ENCODE measurements around the gene TPCN1.
"Not testable (repeated sequence)": the region's sequence is repeated elsewhere in the genome, so short reads cannot be mapped to it uniquely, and the experiment has no call there.

The TPCN1 gene

DNA sequence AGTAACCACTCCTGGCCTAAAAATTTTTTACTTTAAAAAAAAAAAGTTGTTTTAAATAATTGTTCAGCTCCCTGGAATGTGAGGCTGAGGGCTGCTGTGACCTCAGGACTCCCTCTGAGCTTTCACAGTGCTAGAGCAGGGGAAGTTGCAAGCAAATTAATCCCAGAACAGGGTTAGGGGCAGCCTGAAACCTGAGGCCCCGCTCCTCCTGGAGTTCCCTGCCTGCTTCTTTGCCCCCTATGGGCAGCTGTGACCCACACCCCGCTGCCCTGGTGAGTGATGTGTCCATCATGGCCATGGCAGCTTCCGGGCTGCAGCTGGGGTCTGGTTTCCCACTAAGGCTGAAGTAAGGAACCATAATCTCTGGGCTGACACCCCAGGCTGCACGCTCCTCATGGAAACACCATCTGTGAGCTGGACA is 26.3 kb upstream of the TPCN1 start:
- no peak for DNase-seq (ENCODE audit: low read depth, low spot score)
- no peak overlapping the region for H3K4me3 ChIP-seq (ENCODE audit: low read length)

DNA sequence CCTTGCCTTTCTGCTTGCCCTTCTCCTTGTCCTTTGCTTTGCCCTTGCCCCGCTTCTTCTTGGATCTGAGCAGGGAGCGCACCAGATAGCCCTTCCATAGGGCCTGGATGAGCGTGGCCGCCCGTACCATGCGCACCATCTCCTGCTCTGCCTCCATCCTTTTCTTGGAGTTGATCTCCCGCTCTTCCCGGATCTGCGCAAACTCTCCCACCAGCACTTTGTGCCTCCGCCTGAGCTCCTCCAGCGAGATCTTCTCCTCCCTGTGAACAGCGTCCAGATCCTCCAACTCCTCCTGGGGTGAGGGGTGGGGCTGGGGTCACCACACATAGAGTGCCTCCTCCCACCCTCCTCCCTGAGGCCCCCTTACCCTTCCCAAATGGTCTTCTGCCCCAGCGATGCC is 25.7 kb upstream of the TPCN1 start:
- H3K4me3 ChIP-seq (ENCODE audit: low read length): no peak overlapping the region
- no peak for DNase-seq (ENCODE audit: low read depth, low spot score)

DNA sequence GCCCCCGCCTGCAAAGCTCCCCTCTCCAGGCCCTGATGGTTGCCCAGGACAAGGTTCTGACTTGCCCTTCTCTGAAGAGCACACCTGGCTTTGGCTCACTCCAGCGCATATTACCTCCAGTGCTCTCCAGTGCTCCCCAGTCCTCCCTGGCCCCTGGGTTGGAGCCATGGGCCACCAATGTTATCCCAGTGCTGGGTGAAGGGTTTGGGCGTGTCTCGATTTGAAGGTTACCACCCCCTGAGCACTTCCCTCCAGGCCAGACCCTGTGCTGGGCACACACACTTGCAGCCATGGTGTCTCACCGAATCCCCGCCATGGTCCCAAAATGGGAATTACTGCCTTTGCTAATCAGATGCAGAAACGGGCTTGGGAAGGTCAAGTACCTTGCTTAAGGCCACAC is 24.7 kb upstream of the TPCN1 start:
- H3K4me3 ChIP-seq (ENCODE audit: low read length): no peak overlapping the region
- DNase-seq (ENCODE audit: low read depth, low spot score): no peak

DNA sequence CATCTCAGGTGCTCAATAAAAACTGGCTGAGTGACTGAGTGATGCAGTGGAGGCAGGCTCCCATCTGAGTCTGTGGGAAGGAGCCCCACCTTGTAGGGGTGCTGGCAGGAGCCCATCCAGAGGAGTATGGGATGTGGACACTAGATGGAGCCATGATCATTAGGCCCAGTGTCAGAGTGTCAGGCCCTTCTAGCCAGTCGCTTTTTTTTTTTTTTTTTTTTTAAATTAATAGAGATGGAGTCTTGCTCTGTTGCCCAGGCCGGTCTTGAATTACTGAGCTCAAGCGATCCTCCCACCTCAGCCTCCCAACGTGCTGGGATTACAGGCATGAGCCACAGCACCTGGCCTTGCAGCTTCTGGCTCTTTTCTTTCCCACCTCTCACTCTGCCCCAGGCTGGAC is 24.3 kb upstream of the TPCN1 start:
- peak; percentile 71 for DNase-seq (ENCODE audit: low read depth, low spot score)
- no peak overlapping the region for H3K4me3 ChIP-seq (ENCODE audit: low read length)

DNA sequence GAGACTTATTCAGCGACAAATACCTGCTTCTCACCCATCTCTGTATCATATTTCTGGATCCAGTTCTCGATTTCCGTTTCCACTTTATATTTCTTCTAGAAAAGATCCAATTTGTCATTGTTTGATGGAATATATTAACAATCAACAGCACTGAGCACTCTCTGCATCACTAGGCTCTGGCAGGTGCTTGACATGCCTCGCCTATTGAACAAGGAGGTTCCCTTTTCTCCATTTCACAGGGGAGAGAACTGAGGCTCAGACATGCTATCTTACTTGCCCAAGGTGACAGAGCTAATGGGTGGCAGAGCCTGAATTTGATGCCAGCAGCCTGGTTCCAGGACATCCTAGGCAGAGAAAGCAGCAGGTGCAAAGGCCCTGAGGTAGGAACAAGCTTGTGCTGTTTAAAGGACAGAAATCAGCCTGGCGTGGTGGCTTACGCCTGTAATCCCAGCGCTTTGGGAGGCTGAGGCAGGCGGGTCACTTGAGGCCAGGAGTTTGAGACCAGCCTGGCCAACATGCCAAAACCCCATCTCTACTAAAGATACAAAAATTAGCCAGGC is 23.7 kb upstream of the TPCN1 start:
- H3K4me3 ChIP-seq (ENCODE audit: low read length): no peak overlapping the region
- no peak for DNase-seq (ENCODE audit: low read depth, low spot score)

DNA sequence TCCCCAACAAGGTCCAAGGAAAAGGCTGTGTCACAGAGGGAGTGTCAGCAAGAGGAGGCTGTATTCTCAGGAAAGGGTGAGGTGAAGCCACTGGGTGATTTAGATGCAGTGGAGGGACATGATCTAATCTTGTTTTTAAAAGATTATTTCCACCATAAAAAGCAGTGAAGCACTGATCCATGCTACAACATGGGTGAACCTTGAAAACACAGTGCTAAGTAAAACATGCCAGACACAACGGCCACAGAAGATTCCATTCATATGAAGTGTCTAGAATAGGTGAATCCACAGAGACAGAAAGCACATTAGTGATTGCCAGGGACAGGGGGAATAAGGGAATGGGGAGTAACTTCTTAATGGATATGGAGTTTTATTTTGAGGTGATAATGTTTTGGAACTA is 23.0 kb upstream of the TPCN1 start:
- no peak overlapping the region for H3K4me3 ChIP-seq (ENCODE audit: low read length)
- DNase-seq (ENCODE audit: low read depth, low spot score): no peak

DNA sequence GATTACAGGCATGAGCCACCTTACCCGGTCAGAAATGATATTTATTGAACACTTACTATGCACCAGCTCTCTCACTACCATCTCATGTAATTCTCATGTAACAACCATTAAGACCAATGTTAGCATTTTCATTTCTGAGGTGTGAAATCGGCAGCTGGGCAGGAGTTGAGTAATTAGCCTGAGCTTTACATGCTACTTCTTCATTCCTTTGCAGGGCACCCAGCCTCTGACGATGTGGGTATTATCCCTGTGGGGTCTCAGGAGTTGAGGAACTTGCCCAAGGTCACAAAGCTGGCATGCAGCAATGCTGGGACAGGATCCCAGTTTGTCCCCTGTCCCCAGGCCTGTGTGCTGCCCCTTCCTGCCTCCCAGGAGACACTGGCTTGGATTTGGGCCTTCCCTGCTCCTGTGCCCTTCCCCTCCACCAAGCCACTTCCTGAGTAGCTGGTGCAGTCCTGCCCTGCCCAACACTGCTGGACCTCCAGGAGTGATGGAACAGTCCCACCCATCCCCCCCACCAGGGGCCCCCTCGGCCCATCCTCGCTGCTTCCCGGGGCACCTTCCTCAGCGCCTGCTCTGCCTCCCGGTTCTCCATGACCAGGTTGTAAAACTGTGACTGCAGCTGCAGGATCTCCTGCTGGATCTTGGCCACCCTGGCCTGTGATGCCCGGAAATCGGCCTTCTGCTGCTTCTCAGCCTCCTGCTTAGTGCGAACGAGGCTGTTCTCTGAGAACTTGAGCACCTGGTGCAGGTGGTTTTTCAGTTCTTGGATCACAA is 21.1 kb upstream of the TPCN1 start:
- no peak for DNase-seq (ENCODE audit: low read depth, low spot score)
- H3K4me3 ChIP-seq (ENCODE audit: low read length): no peak overlapping the region

DNA sequence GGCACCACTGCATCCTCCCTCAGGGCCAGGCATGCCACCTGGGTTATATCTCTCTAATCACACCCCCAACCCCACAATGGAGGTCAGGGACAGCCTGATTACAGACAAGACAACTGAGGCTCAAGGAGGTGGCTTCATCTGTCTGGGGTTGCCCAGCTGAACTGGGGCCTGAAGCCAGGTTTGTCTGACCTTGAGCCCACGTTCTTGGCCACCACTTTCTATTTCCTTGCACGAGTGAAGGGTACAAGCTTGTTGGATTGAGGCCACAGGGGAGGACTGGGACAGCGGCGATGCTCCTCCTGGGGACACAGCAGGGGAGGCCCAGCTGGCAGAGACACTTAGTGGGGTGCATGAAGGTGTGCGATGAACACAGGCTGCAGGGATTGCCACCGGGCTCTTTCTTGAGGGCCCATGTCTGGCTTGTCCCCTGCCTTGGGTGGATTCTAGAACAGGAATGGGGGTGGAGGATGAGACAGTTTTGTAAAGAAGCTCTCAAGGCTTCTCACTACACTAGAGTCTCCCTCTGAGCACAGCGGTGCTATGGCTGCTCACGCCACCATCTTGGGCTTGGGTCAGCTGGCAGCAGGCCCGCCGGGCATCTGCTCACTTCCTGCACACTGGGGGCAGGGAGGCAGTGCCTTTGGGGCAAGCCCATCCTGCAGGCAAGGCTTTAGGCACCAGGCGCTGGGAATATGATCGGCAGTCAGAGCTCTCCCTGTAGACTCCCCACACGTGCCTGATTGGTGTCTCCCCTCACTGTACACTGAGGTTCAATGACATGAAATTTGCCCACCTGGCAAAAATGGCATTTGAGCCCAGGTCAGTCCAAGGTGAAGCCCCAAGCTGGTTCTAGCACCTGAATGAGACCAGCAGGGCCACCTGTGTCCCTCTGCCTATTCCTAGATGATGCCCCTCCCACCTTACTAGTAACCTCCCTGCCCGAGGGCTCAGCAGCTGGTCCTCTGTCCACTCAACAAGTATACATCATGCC is 19.8 kb upstream of the TPCN1 start:
- no peak overlapping the region for H3K4me3 ChIP-seq (ENCODE audit: low read length)
- no peak for DNase-seq (ENCODE audit: low read depth, low spot score)

DNA sequence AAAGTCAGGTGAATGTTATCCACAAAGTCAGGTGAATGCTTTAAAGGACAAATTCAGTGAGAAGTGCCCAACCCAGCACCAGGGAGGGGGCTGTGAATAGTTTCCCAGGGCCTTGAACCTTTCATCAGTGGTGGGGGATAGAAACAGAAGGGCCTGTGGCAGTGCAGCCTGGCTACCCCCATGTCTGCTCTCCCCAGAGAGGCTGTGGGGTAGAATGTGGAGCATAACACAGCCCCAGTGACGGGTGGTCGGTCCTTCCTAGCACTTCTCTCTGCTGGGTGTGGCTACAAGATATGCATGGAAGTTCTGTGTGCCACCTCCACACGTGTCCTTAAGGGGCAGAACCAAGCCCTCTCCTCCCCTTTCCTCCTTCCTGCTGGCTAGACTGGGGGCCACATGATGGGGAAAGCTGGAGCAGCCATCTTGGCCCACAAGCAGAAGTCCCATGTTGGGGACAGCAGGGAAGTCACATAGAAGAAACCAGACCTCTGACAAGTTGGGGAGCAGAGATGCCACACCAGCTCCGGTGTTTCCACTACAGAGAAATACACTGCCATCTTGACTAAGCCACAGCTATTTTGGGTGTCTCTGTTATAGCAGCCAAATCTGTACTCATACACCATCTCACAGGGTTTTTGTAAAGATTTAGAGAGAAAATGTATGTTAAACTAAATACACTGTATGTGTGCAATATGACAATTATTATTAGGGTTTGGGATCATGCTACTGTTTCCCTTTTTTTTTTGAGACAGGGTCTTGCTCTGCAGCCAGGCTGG is 18.8 kb upstream of the TPCN1 start:
- no peak overlapping the region for H3K4me3 ChIP-seq (ENCODE audit: low read length)
- DNase-seq (ENCODE audit: low read depth, low spot score): no peak

DNA sequence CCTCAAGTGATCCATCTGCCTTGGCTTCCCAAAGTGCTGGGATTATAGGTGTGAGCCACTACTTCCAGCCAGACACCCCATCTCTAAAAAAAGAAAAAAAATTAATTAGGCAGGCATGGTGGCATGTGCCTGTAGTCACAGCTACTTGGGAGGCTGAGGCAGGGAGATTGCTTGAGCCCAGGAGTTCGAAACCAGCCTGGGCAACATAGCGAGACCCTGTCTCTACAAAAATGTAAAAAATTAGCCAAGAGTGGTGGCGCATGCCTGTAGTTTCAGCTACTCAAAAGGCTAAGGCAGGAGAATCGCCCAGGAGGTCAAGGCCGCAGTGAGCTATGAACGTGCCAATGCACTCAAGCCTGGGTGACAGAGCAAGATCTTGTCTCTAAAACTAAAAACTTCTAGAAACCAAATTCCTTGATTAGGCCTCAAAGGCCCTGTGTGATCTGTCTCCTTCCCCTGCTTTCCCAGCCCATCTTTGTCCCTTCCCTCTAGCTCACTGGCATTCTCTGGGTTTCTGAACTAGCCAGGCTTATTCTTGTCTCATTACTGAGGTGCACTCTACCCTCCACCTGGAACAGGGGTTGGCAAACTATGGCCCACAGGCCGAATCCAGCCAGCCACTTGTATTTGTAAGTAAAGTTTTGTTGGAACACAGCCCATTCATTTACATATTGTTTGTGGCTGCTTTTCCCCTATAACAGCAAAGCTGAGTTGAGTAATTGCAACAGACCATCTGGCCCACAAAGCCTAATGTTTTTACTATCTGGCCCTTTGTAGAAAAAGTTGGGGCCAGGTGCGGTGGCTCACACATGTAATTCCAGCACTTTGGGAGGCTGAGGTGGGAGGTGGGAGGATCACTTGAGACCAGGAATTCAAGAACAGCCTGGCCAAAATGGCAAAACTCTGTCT is 17.2 kb upstream of the TPCN1 start:
- no peak overlapping the region for H3K4me3 ChIP-seq (ENCODE audit: low read length)
- DNase-seq (ENCODE audit: low read depth, low spot score): no peak

DNA sequence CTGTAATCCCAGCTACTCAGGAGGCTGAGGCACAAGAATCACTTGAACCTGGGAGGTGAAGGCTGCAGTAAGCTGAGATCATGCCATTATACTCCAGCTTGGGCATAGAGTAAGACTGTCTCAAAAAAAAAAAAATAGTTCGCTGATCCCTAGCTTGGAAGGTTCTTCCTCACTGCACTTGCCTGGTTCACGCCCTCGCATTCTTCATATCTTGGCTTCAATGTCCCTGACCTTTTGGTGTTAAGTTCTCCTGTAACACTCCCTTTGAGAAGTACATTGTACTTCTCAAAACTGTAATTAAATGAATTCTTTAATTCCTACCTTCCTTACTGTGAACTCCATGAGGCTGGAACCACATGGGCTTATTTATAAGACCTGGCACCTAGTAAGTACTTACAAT is 16.5 kb upstream of the TPCN1 start:
- no peak for DNase-seq (ENCODE audit: low read depth, low spot score)
- H3K4me3 ChIP-seq (ENCODE audit: low read length): no peak overlapping the region

DNA sequence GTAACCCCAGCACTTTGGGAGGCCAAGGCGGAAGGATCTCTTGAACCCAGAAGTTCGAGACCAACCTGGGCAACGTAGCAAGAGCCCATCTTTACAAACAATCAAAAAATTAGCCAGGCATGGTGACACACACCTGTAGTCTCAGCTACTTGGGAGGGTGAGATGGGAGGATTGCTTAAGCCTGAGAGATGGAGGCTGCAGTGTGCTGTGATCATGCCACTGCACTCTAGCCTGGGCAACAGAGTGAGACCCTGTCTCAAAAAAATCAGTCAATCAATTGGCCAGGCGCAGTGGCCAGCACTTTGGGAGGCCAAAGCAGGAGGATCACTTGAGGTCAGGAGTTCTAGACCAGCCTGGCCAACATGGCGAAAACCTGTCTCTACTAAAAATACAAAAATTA is 14.5 kb upstream of the TPCN1 start:
- not testable (repeated sequence) for DNase-seq (ENCODE audit: low read depth, low spot score); H3K4me3 ChIP-seq (ENCODE audit: low read length)

DNA sequence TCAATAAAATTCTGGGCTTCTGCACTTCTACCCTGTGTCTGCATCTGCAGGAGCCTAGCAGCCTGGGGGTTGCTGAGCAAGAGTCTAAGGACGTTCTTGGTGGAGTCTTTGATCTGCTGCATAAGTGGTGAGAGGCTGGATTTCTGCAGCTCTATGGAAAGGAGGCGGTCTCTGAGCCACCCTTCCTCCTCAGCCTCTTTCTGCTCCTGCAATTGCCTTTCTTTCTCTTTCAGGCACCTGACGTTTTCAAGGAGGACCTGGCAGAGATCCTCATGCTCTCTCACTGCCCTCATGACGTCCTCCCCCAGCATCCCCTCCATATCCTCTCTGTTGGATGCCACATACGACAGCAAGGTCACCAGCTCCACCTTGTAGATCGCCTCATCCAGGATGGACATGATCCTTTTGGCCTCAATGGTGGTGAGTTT is 13.6 kb upstream of the TPCN1 start:
- peak overlapping the region; percentile 29 for H3K4me3 ChIP-seq (ENCODE audit: low read length)
- peak; percentile 81 for DNase-seq (ENCODE audit: low read depth, low spot score)

DNA sequence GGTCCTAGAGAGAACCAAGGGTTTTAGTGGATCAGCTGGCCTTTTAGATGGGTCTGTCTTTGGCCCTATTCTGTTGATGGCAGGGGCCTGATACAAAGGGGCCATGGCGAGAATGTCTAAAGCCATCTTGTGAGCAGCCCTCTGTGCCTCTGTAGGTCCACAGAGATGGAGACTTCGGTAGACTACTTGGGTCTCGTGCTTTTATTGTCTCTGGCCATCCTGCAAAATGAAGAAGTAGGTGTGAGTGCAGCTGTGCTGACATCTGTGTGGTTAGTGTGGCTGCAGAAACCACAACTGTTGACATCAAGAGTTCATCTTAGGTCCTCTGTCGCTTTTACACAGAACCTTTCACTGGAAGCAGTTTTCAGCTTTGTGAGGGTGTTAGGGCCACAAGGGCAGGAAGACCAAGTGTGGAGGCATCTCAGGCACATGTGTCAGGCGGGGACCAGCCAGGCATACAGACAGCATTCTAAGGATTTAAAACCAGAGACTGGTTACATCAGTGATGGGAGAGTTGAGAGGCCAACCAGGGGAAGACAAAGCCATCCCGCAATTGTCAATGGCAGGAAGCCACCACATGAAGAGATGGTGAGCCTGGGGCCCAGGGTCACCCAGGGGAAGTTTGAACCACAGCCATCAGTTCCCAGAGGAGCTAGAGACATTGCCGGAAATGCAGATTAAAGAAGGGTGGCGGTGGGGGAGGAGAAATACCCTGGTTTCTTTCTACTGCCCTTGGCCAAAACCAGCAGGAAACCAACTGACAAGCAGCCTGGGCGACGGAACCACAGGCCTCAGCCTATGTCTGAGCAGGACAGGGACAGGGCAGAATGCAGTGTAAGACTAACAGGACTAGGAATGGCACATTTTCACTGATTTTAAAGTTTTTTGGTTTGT is 13.0 kb upstream of the TPCN1 start:
- peak overlapping the region; percentile 29 for H3K4me3 ChIP-seq (ENCODE audit: low read length)
- peak; percentile 91 for DNase-seq (ENCODE audit: low read depth, low spot score)

DNA sequence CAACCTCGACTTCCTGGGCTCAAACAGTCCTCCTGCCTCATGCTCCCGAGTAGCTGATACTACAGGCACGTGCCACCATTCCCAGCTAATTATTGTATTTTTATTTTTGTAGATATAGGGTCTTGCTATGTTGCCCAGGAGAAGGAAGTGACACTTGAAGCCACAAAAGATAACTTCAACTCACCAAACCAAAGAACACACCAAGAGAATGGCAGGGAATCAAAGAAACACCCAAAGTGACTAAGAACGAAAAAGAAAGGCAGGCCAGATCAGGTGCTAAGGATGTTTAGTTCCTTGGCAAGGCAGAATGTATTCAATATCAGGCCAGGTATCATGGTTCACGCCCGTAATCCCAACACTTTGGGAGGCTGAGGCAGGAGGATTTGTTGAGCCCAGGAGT is 10.1 kb upstream of the TPCN1 start:
- H3K4me3 ChIP-seq (ENCODE audit: low read length): no peak overlapping the region
- DNase-seq (ENCODE audit: low read depth, low spot score): no peak

DNA sequence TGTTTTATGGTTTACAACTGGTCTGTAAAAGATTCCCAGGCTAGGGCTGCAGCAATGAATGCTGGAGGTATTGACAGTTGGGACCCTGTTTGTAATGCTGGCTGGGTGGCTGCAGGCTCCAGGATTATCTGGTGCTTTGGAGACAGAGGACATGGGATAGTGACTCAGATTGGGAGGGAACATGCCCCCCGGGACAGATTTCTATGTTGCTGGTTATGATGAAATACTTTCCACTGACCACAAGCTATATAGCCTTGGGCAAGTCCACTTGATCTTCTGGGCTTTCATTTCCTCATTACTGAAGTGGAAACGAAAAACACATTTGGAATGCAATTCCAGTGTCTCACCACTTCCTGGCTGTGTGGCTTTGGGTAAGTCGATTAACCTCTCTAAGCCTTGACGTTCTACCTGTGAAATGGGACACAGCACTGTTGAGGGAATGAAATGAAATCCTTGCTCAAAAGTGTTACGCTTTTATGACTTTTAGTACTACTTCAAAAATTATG is 6.3 kb upstream of the TPCN1 start:
- no peak overlapping the region for H3K4me3 ChIP-seq (ENCODE audit: low read length)
- DNase-seq (ENCODE audit: low read depth, low spot score): peak; percentile 64

DNA sequence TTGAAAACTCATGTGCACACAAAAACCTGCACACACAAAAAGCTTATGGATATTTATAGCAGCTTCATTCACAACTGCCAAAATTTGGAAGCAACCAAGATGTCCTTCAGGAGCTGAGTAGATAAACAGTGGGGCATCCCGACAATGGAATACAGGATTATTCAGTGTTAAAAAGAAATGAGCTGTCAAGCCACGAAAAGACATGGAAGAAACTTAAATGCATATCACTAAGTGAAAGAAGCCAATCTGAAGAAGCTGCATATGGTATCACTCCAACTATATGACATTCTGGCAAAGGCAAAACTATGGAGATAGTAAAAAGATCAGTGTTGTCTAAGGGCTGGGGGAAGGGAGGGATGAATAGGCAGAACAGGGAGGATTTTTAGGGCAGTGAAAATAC is 5.2 kb upstream of the TPCN1 start:
- no peak for DNase-seq (ENCODE audit: low read depth, low spot score)
- no peak overlapping the region for H3K4me3 ChIP-seq (ENCODE audit: low read length)

Data from Jurkat, Clone E6-1 (cell line).